ENCODE data around the gene KCNQ1. TPM values are rescaled to one million over a fixed set of nuclear protein-coding genes. Genes with fewer than 3 reads are reported as not detected.

Gene KCNQ1
- total and polyA plus RNA-seq, 3 experiments from 2014 or later = 2.6 to 5.7 (median 3.4) TPM

DNA sequence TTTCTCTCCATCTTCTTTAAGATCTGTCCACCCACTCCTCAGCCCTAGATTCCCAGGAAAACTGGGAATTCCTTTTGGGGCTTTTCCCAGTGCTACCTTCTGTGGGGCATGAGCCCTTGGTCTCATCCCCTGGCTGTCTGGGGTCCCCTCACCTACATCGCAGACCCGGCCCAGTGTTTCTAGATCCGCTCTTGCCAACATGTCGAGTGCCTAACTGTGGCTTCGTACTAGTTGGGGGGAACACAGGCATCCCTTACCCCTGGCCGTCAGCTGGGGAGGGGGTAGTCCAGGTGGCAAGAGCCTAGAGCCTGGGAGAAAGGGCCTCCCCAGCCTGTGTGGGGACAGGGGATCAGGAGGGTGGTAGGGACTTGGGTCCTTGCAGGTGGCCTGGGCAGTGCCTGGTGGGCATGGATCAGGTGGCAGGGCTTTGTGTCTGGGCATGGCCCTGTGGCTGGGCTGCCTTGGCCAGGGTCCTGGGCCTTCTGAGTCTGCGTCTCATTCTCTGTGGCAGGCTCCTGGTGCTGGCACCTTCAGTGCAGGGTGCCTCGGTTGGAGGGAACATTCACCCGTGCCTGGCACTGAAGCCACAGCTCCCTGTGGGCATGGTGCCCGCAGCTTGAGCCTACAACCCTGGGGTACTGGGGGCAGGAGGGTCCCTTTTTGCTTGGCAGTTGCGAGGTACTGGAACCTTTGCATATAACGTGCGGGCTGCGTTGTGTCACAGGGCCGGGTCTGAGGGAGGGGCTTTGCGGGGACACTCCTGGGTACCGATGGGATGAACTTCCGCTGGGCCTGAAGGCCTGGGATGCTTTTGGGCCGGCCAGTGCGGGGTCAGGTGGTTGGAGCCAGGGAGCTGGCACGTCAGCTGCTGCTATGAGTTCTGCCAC lies 4.1 kb downstream of the KCNQ1 start:
- no peak overlapping the region for H3K4me3 Mint-ChIP-seq
- no peak overlapping the region for H3K27ac ChIP-seq (ENCODE audit: low read depth, low read length)
- H3K36me3 Mint-ChIP-seq = peaks cover 0 to 4% (median 0%) of the 10 kb centered on the region in 3 donors
- H3K4me1 Mint-ChIP-seq = peaks cover 15 to 26% (median 17%) of the 10 kb centered on the region in 3 donors
- no peak overlapping the region for H3K4me3 ChIP-seq (ENCODE audit: low read length)
- H3K4me1 ChIP-seq (ENCODE audit: insufficient read depth, low read length) = peaks cover 39% of the 10 kb centered on the region
- H3K27ac Mint-ChIP-seq = no peak overlapping the region
- no peaks in the 10 kb centered on the region for H3K9me3 ChIP-seq (ENCODE audit: low read length)
- H3K36me3 ChIP-seq (ENCODE audit: insufficient read depth, low read length) = no peaks in the 10 kb centered on the region
- H3K27me3 Mint-ChIP-seq = peaks cover 5 to 7% of the 10 kb centered on the region in 2 donors
- ChIA-PET CTCF (interaction anchor here (1.3 kb wide), 1 partner anchor 84 kb away, joined by 4 read pairs; no protein-coding TSS in a partner anchor), POLR2A (no interaction called here)
- no peaks in the 10 kb centered on the region for H3K9me3 Mint-ChIP-seq
- DNase-seq = peak in 1 of 5 donors; percentile 42
- H3K27me3 ChIP-seq (ENCODE audit: insufficient read depth, low read length, poor library complexity, severe bottlenecking) = no peaks in the 10 kb centered on the region

DNA sequence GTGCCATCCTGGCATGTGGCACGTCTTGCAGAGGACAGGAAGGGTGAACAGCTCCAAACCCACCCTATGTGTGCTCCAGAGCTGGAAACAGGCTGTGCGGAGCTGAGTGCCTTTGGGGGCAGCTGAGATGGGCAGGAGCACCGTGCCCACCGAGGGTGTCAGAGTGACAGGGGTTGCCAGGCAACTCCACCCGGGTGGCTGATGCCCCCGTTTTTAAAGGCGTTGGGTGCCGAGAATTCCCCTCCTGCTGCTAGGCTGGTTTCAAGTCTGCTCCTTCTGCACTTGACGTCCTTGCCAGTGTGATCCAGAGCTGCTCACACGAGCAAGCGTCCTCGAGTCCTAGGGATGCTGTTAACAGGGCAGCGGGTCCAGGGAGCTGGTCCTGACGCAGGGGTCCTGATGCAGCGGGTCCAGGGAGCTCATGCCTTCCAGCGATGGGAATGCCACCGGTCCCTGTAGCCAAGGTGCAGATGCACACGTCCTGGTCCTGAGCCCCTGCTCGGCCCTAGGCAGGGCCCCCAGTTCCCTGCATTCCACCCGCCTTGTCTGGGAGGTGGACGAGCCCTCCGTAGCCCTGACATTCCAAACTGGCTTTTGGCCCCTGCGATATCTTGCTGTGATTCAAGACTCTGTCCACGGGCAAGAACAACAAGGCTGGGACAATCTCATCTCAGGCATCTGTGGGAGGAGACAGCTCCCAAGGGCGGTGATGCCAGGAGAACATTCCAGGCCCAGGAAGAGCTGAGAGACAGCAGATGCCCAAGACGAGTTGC lies 4.9 kb downstream of the KCNQ1 start:
- H3K4me3 ChIP-seq (ENCODE audit: low read length) = no peak overlapping the region
- H3K27ac Mint-ChIP-seq = no peak overlapping the region
- peaks cover 36% of the 10 kb centered on the region for H3K4me1 ChIP-seq (ENCODE audit: insufficient read depth, low read length)
- no peaks in the 10 kb centered on the region for H3K36me3 ChIP-seq (ENCODE audit: insufficient read depth, low read length)
- H3K4me3 Mint-ChIP-seq = no peak overlapping the region
- no peaks in the 10 kb centered on the region for H3K9me3 ChIP-seq (ENCODE audit: low read length)
- H3K27ac ChIP-seq (ENCODE audit: low read depth, low read length) = no peak overlapping the region
- ChIA-PET POLR2A (no interaction called here), CTCF (interaction anchor here (0.6 to 1.3 kb wide), 4 partner anchors 22 to 84 kb away, joined by 3 to 4 read pairs (median 3); no protein-coding TSS in a partner anchor)
- H3K36me3 Mint-ChIP-seq = peaks cover 0 to 4% (median 0%) of the 10 kb centered on the region in 3 donors
- peaks cover 15 to 26% (median 17%) of the 10 kb centered on the region in 3 donors for H3K4me1 Mint-ChIP-seq
- no peaks in the 10 kb centered on the region for H3K27me3 ChIP-seq (ENCODE audit: insufficient read depth, low read length, poor library complexity, severe bottlenecking)
- DNase-seq = peak in 1 of 5 donors; percentile 44
- H3K9me3 Mint-ChIP-seq = no peaks in the 10 kb centered on the region
- peaks cover 5 to 7% of the 10 kb centered on the region in 2 donors for H3K27me3 Mint-ChIP-seq

DNA sequence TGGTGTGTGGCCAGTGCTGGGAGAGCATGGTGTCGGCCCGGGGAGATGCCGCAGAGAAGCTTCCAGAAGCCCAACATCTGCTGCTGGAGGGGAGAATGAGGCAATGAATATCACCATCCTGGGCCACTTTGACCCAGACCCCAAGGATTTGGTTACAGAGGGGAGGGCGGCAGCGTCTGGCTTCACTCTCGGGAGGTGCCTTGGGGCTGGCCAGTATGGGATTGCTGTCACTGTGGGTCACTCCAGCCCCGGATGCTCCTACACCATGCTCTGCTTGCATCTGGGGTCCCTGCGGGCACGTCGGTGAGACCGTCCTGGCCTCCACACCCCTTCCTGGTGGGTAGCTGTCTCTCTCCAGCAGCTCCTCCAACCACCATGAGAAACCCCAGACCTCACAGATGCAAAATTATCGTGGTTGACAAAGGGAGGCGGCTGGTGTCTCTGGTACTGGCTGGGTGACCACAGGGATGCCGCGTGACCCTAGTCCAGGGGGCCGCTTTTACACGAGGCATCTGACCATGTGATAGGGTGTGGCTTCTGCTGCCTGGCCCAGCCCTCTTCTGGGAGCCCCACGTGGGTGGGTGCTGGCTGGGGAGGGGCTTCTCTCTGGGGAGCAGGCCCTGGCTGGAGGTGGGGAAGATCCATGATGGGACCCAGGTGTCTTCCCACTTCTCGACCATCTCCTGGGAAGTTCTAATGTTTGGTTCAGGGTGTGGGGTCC lies 5.7 kb downstream of the KCNQ1 start:
- H3K4me3 ChIP-seq (ENCODE audit: low read length) = no peak overlapping the region
- H3K27ac ChIP-seq (ENCODE audit: low read depth, low read length) = no peak overlapping the region
- no peaks in the 10 kb centered on the region for H3K9me3 ChIP-seq (ENCODE audit: low read length)
- no peak overlapping the region for H3K27ac Mint-ChIP-seq
- H3K4me1 ChIP-seq (ENCODE audit: insufficient read depth, low read length) = peaks cover 34% of the 10 kb centered on the region
- H3K27me3 ChIP-seq (ENCODE audit: insufficient read depth, low read length, poor library complexity, severe bottlenecking) = no peaks in the 10 kb centered on the region
- CTCF ChIA-PET = interaction anchor here (0.6 to 1.0 kb wide), 3 partner anchors 23 to 80 kb away, joined by 3 read pairs; no protein-coding TSS in a partner anchor
- no peaks in the 10 kb centered on the region for H3K36me3 ChIP-seq (ENCODE audit: insufficient read depth, low read length)
- H3K9me3 Mint-ChIP-seq = no peaks in the 10 kb centered on the region
- POLR2A ChIA-PET = no interaction called here
- H3K4me1 Mint-ChIP-seq = peaks cover 12 to 23% (median 14%) of the 10 kb centered on the region in 3 donors
- DNase-seq = peak in 1 of 5 donors; percentile 26
- peaks cover 0 to 4% (median 0%) of the 10 kb centered on the region in 3 donors for H3K36me3 Mint-ChIP-seq
- H3K4me3 Mint-ChIP-seq = no peak overlapping the region
- peaks cover 2 to 7% of the 10 kb centered on the region in 2 donors for H3K27me3 Mint-ChIP-seq

DNA sequence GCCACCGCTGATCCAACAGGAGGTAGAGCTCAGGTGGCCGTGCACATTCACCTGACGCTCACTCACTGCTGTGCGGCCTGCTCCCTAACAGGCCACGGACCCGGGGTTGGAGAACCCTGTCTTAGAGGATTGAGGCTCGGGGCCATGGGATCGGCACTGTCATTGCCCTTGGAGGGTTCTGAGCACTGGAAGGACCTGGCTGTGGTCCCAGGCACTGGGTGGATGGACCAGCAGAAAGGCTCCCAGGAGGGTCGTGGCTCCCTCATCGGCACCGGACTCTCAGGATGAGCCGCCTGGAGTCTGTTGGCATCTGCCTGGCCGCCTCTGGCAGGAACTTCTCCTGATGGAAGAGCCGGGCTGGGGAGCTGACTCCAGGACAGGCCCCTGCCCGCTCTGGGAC lies 6.5 kb downstream of the KCNQ1 start:
- CTCF ChIA-PET = no interaction called here
- Histone ChIP-seq H3K4me3 (ENCODE audit: low read length) (no peak overlapping the region), H3K27ac (ENCODE audit: low read depth, low read length) (no peak overlapping the region), H3K27me3 (ENCODE audit: insufficient read depth, low read length, poor library complexity, severe bottlenecking) (no peaks in the 10 kb centered on the region), H3K36me3 (ENCODE audit: insufficient read depth, low read length) (no peaks in the 10 kb centered on the region), H3K4me1 (ENCODE audit: insufficient read depth, low read length) (peaks cover 25% of the 10 kb centered on the region), H3K9me3 (ENCODE audit: low read length) (no peaks in the 10 kb centered on the region)
- H3K4me1 Mint-ChIP-seq = peaks cover 11 to 16% (median 12%) of the 10 kb centered on the region in 3 donors
- H3K27ac Mint-ChIP-seq = no peak overlapping the region
- H3K27me3 Mint-ChIP-seq = peaks cover 0 to 7% of the 10 kb centered on the region in 2 donors
- peak in 1 of 5 donors; percentile 32 for DNase-seq
- peaks cover 0 to 4% (median 0%) of the 10 kb centered on the region in 3 donors for H3K36me3 Mint-ChIP-seq
- no peak overlapping the region for H3K4me3 Mint-ChIP-seq
- H3K9me3 Mint-ChIP-seq = no peaks in the 10 kb centered on the region
- POLR2A ChIA-PET = no interaction called here

DNA sequence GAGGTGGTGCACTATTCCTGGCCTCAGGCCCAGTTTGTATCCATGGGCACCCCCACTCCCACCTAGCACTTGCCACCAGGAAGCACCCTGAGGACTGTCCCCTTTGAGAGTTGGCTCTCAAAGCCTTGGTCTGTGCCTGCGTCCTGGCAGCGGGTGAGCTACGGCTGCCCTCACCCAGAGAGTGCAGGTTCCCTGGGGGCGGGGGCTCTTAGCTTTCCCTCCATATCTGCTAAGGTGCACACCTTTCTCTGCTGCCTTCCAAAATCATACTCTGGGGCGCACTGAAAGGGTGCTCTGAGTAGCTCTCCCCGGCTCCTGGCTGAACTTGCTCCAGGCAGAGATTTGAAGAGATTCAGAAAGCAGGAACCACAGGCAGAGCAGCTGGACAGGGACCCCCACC lies 7.1 kb downstream of the KCNQ1 start:
- H3K27ac Mint-ChIP-seq = no peak overlapping the region
- ChIA-PET CTCF (interaction anchor here (1.1 to 1.2 kb wide), 2 partner anchors 12 to 80 kb away, joined by 3 to 5 read pairs; no protein-coding TSS in a partner anchor), POLR2A (no interaction called here)
- no peak for DNase-seq
- H3K27me3 Mint-ChIP-seq = peaks cover 0 to 7% of the 10 kb centered on the region in 2 donors
- no peaks in the 10 kb centered on the region for H3K9me3 ChIP-seq (ENCODE audit: low read length)
- peaks cover 8 to 11% (median 10%) of the 10 kb centered on the region in 3 donors for H3K4me1 Mint-ChIP-seq
- H3K36me3 Mint-ChIP-seq = peaks cover 0 to 4% (median 0%) of the 10 kb centered on the region in 3 donors
- H3K27ac ChIP-seq (ENCODE audit: low read depth, low read length) = no peak overlapping the region
- H3K36me3 ChIP-seq (ENCODE audit: insufficient read depth, low read length) = no peaks in the 10 kb centered on the region
- H3K9me3 Mint-ChIP-seq = no peaks in the 10 kb centered on the region
- H3K27me3 ChIP-seq (ENCODE audit: insufficient read depth, low read length, poor library complexity, severe bottlenecking) = no peaks in the 10 kb centered on the region
- peaks cover 19% of the 10 kb centered on the region for H3K4me1 ChIP-seq (ENCODE audit: insufficient read depth, low read length)
- H3K4me3 ChIP-seq (ENCODE audit: low read length) = no peak overlapping the region
- no peak overlapping the region for H3K4me3 Mint-ChIP-seq

DNA sequence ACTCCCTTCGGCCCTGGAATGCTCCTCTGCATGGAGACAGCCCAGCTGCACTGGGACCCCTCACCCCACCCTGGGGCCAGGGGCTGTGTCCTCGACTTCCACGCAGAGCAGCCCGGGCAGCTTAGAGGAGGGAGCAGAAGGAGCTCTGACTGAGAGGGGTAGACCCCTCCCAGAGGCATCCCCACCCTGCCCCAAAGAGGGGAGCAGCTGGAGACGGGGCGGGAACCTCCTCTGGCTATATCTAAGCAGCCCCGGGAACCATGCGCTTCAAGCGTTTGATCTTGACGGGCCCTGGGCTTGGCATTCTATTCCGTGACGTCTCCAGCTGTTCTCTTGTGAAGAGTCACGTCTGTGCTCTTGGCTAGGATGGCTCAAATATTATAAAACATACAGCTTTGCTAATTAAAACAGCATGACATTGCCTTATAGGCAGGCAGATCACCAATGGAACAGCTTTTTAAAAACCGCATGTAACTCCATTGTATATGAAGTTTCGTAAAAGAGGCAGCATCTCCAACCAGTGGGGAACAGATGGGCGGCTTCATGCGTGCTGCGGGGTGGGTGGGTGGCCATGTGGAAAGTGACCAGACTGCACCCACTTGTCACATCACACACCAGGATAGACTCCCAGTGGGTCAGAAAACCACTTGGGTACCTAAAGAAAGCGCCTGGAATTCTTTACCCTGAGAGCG lies 7.7 kb downstream of the KCNQ1 start:
- no peaks in the 10 kb centered on the region for H3K36me3 ChIP-seq (ENCODE audit: insufficient read depth, low read length)
- peaks cover 0 to 4% (median 0%) of the 10 kb centered on the region in 3 donors for H3K36me3 Mint-ChIP-seq
- no peaks in the 10 kb centered on the region for H3K9me3 ChIP-seq (ENCODE audit: low read length)
- H3K27ac Mint-ChIP-seq = no peak overlapping the region
- no peaks in the 10 kb centered on the region for H3K9me3 Mint-ChIP-seq
- no peak overlapping the region for H3K4me3 Mint-ChIP-seq
- peak in 1 of 5 donors; percentile 33 for DNase-seq
- H3K4me1 ChIP-seq (ENCODE audit: insufficient read depth, low read length) = peaks cover 14% of the 10 kb centered on the region
- H3K27me3 Mint-ChIP-seq = peaks cover 0 to 1% of the 10 kb centered on the region in 2 donors
- peaks cover 2 to 5% (median 4%) of the 10 kb centered on the region in 3 donors for H3K4me1 Mint-ChIP-seq
- POLR2A ChIA-PET = no interaction called here
- H3K27me3 ChIP-seq (ENCODE audit: insufficient read depth, low read length, poor library complexity, severe bottlenecking) = no peaks in the 10 kb centered on the region
- CTCF ChIA-PET = interaction anchor here (1.1 to 1.2 kb wide), 2 partner anchors 12 to 80 kb away, joined by 3 to 5 read pairs; no protein-coding TSS in a partner anchor
- no peak overlapping the region for H3K4me3 ChIP-seq (ENCODE audit: low read length)
- H3K27ac ChIP-seq (ENCODE audit: low read depth, low read length) = no peak overlapping the region

DNA sequence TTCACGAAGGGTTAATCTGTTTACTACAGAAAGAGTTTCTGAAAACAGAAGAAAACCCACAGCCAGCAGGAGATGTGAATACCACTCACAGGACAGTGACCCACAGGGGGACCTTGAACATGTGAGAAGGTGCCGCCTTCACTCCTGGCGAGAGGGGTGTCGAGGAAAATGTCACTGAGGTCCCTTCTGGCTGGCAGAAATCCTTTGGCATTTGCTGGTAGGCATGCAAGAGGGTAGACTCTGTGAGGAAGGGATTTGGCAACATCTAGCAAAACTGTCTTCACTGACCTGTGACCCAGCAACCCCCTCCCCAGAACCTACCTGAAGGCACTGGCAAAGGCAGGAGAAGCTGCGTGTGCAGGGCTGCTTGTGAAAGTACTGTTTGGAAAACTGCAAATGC lies 8.6 kb downstream of the KCNQ1 start:
- Histone ChIP-seq H3K4me3 (ENCODE audit: low read length) (no peak overlapping the region), H3K27ac (ENCODE audit: low read depth, low read length) (no peak overlapping the region), H3K27me3 (ENCODE audit: insufficient read depth, low read length, poor library complexity, severe bottlenecking) (no peaks in the 10 kb centered on the region), H3K9me3 (ENCODE audit: low read length) (no peaks in the 10 kb centered on the region), H3K36me3 (ENCODE audit: insufficient read depth, low read length) (no peaks in the 10 kb centered on the region), H3K4me1 (ENCODE audit: insufficient read depth, low read length) (peaks cover 4% of the 10 kb centered on the region)
- ChIA-PET POLR2A (no interaction called here), CTCF (interaction anchor here (1.1 kb wide), 1 partner anchor 78 kb away, joined by 3 read pairs; no protein-coding TSS in a partner anchor)
- Mint-ChIP-seq H3K27ac (no peak overlapping the region), H3K36me3 (peaks cover 0 to 4% (median 0%) of the 10 kb centered on the region in 3 donors), H3K27me3 (no peaks in the 10 kb centered on the region), H3K4me1 (peaks cover 0 to 2% (median 0%) of the 10 kb centered on the region in 3 donors), H3K4me3 (no peak overlapping the region), H3K9me3 (no peaks in the 10 kb centered on the region)
- no peak for DNase-seq
